NCI-H1105 (cell line): ENCODE data around the gene CBX3.
"Not testable (repeated sequence)": the region's sequence is repeated elsewhere in the genome, so short reads cannot be mapped to it uniquely, and the experiment has no call there.

Source experiments
- DNase-seq: peaks from one replicate; lab custom pipeline; 2025; lab: John Stamatoyannopoulos, UW

Gene CBX3

DNA sequence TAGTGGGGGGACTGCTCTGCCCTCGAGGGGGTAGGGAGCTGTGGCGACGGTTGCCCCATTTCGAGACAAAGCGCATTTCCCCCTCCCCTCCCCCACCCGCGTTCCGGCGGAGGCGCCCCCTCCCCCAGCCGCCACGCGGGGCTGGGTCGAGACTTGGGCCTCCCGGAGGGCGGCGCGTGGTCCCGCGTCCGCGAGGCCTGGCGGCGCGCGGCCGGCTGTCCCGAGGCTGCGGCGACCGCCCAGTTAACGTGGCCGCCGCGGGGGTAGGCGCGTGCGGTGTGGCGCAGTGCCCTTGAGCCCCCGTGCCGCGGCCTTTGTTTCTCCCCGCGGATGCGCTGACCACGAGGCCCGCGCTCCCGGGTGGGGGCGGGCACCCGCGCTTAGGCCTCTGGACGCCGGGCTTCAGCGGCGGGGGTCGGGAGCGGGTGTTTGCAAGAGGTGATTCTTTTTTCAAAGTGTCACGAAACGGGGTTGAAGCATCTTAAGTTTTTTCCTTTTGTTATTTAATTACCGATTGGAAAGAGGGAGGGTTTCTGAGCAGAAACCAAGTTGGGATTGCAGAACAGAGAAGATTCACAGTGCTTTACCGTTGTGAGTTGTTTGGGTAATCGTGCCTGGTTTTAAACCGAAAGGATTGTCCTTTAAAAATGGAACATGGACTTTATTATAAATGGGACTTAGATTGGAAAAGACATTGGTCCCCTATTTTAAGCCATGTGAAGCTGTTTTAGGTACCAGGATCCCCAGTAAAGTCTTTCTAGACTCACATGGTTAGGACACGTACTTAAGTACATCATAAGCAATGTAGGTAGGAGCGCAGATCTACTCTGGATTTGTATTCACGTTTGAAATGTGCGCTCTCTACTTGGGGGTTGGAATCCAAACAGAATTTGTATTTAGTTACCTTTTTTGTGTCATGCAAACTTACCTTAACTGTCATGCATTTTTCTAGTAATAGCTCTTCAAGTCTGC, 760 bp downstream of the CBX3 start:
- DNase-seq: peak; percentile 21

DNA sequence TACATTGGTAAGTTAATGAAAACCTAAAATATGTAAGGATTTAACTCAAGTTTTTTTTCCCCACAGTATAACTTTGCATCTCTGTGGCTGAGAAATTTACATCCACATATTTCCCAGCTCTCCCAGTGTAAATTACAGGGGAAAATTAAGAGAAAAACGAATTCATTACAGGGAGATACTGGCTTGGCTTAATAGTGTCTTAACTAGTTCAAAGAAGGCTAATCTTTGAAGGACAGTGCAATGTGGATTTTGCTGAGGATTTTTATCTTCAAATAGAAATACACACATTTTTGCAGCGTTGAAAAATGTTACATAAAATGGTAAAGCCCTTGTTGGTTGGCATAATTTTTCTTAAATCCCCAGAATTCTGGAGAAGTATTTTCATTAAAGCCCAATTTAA, 1.5 kb downstream of the CBX3 start:
- DNase-seq: no peak

DNA sequence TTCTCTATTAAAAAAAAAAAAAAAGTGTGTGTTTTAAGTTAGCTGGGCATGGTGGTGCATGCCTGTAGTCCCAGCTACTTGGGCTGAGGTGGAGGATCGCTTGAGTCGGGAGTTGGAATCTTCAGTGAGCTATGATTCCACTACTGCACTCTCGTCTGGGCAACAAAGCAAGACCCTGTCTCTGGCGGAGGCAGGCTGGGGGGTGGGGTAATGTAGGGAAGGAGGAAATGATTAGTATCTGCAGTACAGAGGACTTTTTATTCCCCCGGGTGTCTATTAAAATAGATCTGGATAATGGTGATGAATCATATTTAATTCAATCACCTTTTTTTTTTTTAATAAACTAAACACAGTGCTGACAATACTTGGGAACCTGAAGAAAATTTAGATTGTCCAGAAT, 6.5 kb downstream of the CBX3 start:
- no peak for DNase-seq

DNA sequence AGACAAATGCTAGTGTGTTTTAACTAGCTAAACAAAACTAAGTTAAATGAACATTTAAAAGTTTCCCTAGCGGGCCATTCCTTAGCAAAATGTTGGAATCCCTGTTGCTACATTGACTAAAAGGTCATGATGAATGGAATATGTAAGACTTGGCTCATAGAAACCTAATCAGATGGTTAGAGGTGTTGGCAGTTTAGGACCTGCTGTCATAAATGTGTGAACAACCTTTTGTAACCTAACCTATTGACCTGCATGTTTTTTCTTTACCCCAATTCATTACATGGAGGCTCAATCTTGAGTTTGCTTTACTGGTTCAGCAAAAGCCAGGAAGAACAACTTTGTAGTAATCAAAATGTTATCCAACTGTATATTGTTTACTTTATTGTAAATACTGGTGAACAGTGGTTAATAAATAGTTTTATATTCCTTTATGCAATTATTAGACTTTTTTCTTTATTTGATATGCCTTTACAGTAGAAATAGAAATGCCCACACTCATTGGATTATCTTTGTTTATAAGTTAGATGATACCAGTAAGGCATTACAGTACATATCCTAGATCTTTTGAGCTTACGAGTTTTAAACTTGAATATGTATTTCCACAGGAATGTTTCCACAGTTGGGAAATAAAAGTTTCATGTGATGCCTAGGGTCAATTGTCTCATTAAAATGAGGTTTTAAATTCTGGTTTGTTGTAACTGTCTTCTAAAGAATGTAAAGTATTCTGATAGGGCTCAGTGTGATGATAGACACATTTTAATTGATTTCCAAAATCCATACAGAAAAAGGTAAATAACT, 11.6 kb downstream of the CBX3 start:
- DNase-seq: no peak

DNA sequence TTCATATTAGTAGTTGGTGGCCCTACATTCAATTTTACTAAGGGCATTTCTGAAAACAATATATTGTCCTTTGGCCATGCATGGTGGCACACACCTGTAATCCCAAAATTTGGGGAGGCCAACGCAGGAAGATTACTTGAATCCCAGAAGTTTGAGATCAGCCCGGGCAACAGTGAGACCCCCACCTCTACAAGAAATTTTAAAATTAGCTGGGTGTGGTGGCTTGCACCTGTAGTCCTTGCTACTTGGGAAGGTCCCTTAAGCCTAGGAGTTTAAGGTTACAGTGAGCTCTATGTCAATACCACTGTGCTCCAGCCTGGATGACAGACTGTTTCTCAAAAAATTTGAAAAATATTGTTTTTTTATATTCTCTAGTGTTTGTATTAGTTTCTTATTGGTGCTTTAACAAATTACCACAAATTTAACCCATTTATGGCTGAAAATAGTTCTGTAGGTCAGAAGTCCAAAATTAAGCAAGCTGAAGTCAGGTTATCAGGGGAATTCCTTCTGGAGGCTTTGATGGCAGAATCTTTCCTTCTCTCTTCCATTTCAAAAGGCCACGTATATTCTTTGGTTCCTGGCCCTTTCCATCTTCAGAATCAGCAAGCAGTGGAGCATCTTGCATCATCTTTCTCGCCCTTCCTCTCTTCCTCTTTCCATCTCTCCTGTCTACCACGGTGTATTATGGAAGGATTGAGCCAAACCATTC, 12.4 kb downstream of the CBX3 start:
- no peak for DNase-seq

DNA sequence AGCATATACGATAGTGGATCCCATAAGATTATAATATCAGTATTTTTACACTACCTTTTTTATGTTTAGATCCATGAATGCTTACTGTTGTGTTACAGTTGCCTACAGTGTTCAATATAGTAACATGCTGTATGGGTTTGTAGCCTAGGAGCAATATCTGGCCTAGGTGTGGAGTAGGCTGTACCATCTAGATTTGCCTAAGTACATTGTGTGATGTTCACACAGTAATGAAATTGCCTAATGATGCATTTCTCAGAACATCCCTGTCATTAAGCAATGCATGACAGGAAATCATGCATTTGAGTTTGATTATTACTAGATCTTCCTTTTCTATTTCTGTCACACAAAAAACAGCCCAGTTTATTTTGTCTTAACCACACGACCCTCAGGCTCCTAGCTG, 14.5 kb downstream of the CBX3 start:
- no peak for DNase-seq

DNA sequence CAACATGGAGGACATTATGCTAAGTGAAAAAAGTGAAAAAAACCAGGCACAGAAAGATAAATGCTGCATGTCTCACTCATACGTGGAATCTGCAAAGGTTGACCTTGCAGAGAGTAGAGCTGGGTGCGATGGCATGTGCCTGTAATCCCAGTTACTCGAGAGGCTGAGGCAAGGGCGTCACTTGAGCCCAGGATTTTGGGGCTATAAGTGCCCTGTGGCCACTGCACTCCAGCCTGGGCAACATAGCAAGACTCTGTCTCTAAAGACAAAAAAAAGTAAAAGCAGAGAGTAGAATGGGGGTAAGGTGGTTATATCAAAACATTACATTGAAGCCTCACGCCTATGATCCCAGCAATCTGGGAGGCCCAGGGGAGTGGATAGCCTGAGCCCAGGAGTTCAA, 22.8 kb downstream of the CBX3 start:
- DNase-seq: no peak

DNA sequence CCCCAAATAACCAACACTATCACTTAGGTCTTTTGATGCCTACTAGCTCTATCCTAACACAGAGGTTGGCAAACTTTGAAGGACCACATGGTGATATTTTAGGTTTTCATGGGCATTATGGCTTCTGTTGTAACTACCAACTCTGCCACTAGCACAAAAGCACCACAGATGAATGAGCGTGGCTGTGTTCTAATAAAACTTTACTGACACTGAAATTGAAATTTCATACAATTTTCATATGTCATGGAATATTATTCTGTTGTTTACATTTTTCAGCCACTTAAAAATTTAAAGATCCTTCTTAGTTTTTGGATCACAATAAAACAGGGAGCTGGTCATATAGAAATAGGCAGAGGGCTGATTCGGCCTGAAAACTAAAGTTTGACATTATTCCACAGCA, 26.4 kb downstream of the CBX3 start:
- no peak for DNase-seq

DNA sequence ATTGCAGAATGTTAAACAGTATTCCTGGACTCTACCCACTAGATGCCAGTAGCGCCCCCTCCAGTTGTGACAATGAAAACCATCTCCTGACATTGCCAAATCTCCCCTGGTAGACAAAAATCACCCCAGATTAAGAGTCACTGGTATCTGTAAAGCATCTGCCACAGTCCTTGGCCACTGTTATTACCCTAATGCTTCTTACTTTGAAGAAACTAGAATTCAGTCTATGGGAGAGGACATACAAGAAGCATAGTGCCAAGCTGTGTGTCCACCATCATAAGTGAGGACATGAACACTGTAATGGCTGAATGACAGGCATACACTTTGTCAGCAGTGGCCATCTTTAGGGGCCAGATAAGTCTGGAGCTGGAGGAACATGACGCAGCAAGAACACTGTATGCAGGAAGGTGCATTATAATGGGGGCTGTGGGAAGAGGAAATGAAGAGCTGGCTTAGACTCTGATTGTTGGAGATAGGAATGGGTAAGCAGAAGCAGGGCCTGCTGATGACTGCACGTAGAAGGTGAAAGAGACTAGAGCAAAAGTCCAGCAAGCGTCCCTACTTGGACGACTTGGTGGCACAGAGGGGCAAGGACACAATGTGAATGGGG, 32.5 kb downstream of the CBX3 start:
- no peak for DNase-seq

DNA sequence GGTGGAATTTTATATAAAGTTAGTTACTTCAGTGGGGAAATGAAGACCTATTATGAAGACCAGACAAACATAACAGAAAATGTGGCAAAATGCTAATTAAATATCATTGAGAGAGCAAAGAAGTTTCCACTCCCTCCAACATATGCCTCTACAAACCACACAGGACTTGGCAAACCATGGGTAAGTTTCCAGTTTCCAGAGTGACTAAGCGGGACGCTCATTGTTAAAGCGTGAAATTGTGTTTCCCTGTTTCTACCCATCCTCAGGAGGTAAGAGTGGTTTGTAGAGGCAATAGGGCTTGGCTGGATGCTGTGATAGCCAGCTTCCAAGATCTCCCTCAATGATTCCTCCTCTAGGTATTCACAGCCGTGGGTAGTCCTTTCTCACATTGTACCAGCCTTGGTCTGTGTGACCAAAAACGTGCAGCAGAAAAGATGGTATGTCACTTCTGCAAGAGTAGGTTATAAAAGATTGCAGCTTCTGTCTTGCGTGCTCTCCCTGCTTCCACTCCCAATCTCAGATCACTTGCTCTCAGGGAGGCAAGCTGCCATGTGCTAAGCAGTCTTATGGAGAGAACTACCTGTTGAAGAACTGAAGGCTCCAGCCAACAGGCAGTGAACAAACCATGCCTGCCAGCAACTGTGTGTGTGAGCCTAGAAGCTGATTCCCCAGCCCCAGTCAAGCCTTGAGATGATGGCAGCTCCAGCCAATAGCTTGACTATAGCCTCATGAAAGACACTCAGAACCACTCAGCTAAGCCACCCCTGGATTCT, 35.7 kb downstream of the CBX3 start:
- DNase-seq: no peak

DNA sequence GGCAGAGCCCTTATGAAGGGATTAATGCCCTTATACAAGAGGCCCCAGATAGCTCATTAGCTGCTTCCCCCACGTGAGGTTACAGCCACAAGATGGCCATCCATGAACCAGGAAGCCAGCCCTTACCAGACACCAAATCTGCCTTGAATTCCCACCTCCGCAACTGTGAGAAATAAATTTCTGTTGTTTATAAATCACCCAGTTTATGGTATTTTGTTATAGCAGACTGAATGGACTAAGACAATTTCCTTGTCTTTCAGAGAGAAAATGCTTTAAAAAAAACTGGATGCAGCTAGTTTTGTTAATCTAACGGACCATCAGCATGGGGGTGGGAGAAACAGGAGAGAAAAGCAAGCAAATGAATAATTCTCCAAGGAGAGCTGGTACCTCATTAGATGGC, 36.5 kb downstream of the CBX3 start:
- DNase-seq: no peak

DNA sequence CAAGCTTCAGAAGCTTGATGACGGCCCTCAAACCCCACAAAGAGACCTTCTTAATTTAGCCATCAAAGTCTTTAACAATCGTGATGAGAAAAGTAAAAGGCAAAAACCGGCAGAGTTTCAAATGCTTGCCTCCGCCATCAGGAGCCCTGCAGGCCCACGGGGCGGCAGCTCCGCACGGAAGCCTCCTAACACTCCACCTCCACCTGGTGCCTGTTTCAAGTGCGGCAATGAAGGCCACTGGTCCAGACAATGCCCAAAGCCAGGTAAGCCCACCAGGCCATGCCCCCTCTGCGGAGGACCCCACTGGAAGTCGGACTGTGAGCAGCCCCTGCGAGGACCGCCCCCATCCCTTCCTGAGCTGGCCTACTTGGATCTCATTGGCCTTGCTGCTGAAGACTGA, 43.6 kb downstream of the CBX3 start:
- no peak for DNase-seq

DNA sequence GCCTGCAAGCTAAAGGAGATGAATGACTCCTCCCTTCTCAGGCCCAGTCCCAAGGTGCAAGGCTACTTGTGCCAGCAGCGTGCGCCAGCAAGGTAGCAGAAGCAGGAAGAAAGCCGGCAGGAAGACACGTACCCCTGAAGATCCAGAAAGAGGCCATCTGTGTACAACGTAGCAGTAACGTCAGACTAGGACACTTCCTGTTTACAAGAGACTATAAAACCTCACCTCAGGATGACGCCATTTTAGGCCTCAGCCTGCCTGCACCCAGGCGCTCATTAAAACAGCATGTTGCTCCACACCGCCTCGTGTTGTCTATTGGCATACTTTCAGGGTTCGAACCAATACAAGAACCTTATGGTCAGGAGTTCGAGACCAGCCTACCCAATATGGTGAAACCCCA, 48.7 kb downstream of the CBX3 start:
- no peak for DNase-seq

DNA sequence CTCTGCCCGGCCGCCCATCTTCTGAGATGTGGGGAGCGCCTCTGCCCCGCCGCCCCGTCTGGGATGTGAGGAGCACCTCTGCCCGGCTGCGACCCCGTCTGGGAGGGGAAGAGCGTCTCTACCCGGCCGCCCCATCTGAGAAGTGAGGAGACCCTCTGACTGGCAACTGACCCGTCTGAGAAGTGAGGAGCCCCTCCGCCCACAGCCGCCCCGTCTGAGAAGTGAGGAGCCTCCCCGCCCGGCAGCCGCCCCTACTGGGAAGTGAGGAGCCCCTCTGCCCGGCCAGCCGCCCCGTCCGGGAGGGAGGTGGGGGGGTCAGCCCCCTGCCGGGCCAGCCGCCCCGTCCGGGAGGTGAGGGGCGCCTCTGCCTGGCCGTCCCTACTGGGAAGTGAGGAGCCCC, 60.3 kb downstream of the CBX3 start:
- DNase-seq: not testable (repeated sequence)
